ENCODE results near the gene BLNK. TPM values are rescaled to one million over a fixed set of nuclear protein-coding genes. Genes with fewer than 3 reads are reported as not detected.
"Not testable (repeated sequence)": the region's sequence is repeated elsewhere in the genome, so short reads cannot be mapped to it uniquely, and the experiment has no call there.

Gene BLNK
- total RNA-seq, 5 donors from 2014 or later (not counting 1 experiment from before 2014, with no cell fraction given) = 1.3 to 8.2 (median 1.7) TPM

GRCh38 chr10:96309628-96310320, 38.4 kb upstream of the BLNK start:
- no peaks in the 10 kb centered on the region for H3K9me3 ChIP-seq
- Mint-ChIP-seq H3K4me3 (no peak overlapping the region), H3K27ac (no peak overlapping the region), H3K4me1 (peaks cover 10 to 15% (median 13%) of the 10 kb centered on the region in 3 donors), H3K36me3 (no peaks in the 10 kb centered on the region), H3K27me3 (peaks cover 3 to 35% of the 10 kb centered on the region in 2 donors), H3K9me3 (no peaks in the 10 kb centered on the region)
- ATAC-seq (replicated peaks in 1 of 4) (no peak), DNase-seq (no peak)
- no peak overlapping the region for H3K27ac ChIP-seq (ENCODE audit: low read length)
- H3K4me3 ChIP-seq (ENCODE audit: control insufficient read depth in 1 of 2, extremely low read depth in 1 of 2, low read length in 1 of 2) = no peak overlapping the region
- H3K27me3 ChIP-seq (replicated peaks in 1 of 2; ENCODE audit: control insufficient read depth in 2 of 2, extremely low read depth in 1 of 2, insufficient read depth in 2 of 2, low read length in 1 of 2) = peaks cover 0 to 7% of the 10 kb centered on the region in 2 experiments
- no peaks in the 10 kb centered on the region for H3K36me3 ChIP-seq (ENCODE audit: control insufficient read depth in 2 of 2, extremely low read depth in 1 of 2, insufficient read depth in 1 of 2, low read length in 1 of 2)
- ChIA-PET POLR2A (interaction anchor here in 1 of 2 donors (0.6 kb wide), 1 partner anchor 48 kb away, joined by 6 read pairs; no protein-coding TSS in a partner anchor), CTCF (no interaction called here)
- no peaks in the 10 kb centered on the region for H3K4me1 ChIP-seq (ENCODE audit: control insufficient read depth in 1 of 2, extremely low read depth in 1 of 2, insufficient read depth in 2 of 2, low read length in 2 of 2)
- WGBS (ENCODE audit: insufficient coverage) = no CpG with 5 or more reads among the region's 3 CpGs

- H3K4me1 ChIP-seq (ENCODE audit: control insufficient read depth in 1 of 2, extremely low read depth in 1 of 2, insufficient read depth in 2 of 2, low read length in 2 of 2); DNase-seq; POLR2A ChIA-PET; H3K36me3 ChIP-seq (ENCODE audit: control insufficient read depth in 2 of 2, extremely low read depth in 1 of 2, insufficient read depth in 1 of 2, low read length in 1 of 2); H3K27ac ChIP-seq (ENCODE audit: low read length); H3K36me3 Mint-ChIP-seq; H3K4me3 ChIP-seq (ENCODE audit: control insufficient read depth in 1 of 2, extremely low read depth in 1 of 2, low read length in 1 of 2); H3K9me3 Mint-ChIP-seq; H3K4me3 Mint-ChIP-seq; ATAC-seq (replicated peaks in 1 of 4); H3K27ac Mint-ChIP-seq; H3K9me3 ChIP-seq; CTCF ChIA-PET: not testable (repeated sequence)
- peaks cover 17 to 24% (median 20%) of the 10 kb centered on the region in 3 donors for H3K4me1 Mint-ChIP-seq
- H3K27me3 Mint-ChIP-seq = peaks cover 3 to 40% of the 10 kb centered on the region in 2 donors
- H3K27me3 ChIP-seq (replicated peaks in 1 of 2; ENCODE audit: control insufficient read depth in 2 of 2, extremely low read depth in 1 of 2, insufficient read depth in 2 of 2, low read length in 1 of 2) = peaks cover 0 to 13% of the 10 kb centered on the region in 2 experiments
- 55% methylated on average over 3 of the region's 4 CpGs for WGBS (ENCODE audit: insufficient coverage)
Measured at GRCh38 chr10:96308854-96309253, 37.5 kb upstream of the BLNK start.

DNA sequence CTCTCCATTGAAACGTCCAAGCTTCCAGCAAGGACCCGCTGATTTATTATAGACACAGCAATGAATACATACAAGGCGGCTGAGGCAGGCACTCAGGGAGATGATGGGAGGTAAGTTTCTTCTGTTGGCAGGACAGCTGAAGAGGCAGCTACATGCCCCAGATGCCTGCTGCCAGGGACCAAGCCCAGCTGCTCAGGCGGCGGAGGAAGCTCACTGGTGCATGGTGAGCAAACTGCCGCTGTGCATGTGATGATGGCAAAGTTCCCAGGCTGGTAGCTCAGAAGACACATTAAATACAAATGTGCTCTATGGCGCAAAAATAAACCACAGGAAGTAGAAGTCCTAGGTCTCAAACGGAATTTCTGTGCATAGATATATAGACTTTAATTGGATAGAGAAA, 35.1 kb upstream of the BLNK start:
- peaks cover 20 to 36% (median 23%) of the 10 kb centered on the region in 3 donors for H3K4me1 Mint-ChIP-seq
- peak overlapping the region in 2 of 3 donors; percentile 11 to 64 for H3K4me3 Mint-ChIP-seq
- H3K27ac ChIP-seq (ENCODE audit: low read length) = no peak overlapping the region
- H3K9me3 ChIP-seq = no peaks in the 10 kb centered on the region
- ATAC-seq (replicated peaks in 1 of 4) = peak; percentile 63 to 84 (median 78)
- no peaks in the 10 kb centered on the region for H3K9me3 Mint-ChIP-seq
- CTCF ChIA-PET = interaction anchor here in 1 of 2 donors (0.6 kb wide), 1 partner anchor 290 kb away, joined by 3 read pairs; no protein-coding TSS in a partner anchor
- WGBS (ENCODE audit: insufficient coverage) = no CpG with 5 or more reads among the region's 8 CpGs
- DNase-seq = peak in 26 of 35 experiments; percentile 0 to 44 (median 13)
- H3K4me3 ChIP-seq (ENCODE audit: control insufficient read depth in 1 of 2, extremely low read depth in 1 of 2, low read length in 1 of 2) = no peak overlapping the region
- POLR2A ChIA-PET = interaction anchor here in 1 of 2 donors (0.7 kb wide), 1 partner anchor 8 kb away, joined by 5 read pairs; no protein-coding TSS in a partner anchor
- peak overlapping the region in 1 of 2 donors; percentile 74 for H3K27ac Mint-ChIP-seq
- H3K27me3 ChIP-seq (replicated peaks in 1 of 2; ENCODE audit: control insufficient read depth in 2 of 2, extremely low read depth in 1 of 2, insufficient read depth in 2 of 2, low read length in 1 of 2) = peaks cover 0 to 9% of the 10 kb centered on the region in 2 experiments
- no peaks in the 10 kb centered on the region for H3K4me1 ChIP-seq (ENCODE audit: control insufficient read depth in 1 of 2, extremely low read depth in 1 of 2, insufficient read depth in 2 of 2, low read length in 2 of 2)
- H3K36me3 Mint-ChIP-seq = no peaks in the 10 kb centered on the region
- no peaks in the 10 kb centered on the region for H3K36me3 ChIP-seq (ENCODE audit: control insufficient read depth in 2 of 2, extremely low read depth in 1 of 2, insufficient read depth in 1 of 2, low read length in 1 of 2)
- peaks cover 3 to 44% of the 10 kb centered on the region in 2 donors for H3K27me3 Mint-ChIP-seq

DNA sequence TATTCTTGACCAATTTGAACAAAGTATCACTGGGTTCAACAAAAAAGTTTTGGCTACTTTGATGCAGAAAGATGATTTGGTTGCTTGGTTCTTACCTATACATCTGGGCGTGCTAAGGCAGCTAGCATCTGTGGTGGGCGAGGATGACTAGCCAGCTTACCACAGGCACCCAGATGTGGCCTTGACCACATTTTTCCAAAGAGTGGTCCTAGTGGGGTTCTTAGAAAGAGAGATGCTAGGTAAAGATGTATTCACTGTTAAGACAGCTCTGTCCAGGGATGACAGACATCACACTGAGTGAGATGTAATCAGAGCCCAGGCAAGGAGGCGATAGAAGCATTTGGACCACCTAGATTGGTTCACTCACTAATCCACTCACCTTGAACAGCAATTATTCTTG, 33.6 kb upstream of the BLNK start:
- Mint-ChIP-seq H3K4me1 (peaks cover 35 to 50% (median 37%) of the 10 kb centered on the region in 3 donors), H3K27me3 (peaks cover 3 to 53% of the 10 kb centered on the region in 2 donors), H3K9me3 (no peaks in the 10 kb centered on the region), H3K27ac (no peak overlapping the region), H3K36me3 (no peaks in the 10 kb centered on the region), H3K4me3 (peak overlapping the region in 1 of 3 donors; percentile 35)
- no peak for DNase-seq
- CTCF ChIA-PET = interaction anchor here in 1 of 2 donors (1.0 kb wide), 1 partner anchor 75 kb away, joined by 8 read pairs; no protein-coding TSS in a partner anchor
- Histone ChIP-seq H3K36me3 (ENCODE audit: control insufficient read depth in 2 of 2, extremely low read depth in 1 of 2, insufficient read depth in 1 of 2, low read length in 1 of 2) (no peaks in the 10 kb centered on the region), H3K9me3 (no peaks in the 10 kb centered on the region), H3K27me3 (replicated peaks in 1 of 2; ENCODE audit: control insufficient read depth in 2 of 2, extremely low read depth in 1 of 2, insufficient read depth in 2 of 2, low read length in 1 of 2) (peaks cover 0 to 9% of the 10 kb centered on the region in 2 experiments), H3K4me3 (ENCODE audit: control insufficient read depth in 1 of 2, extremely low read depth in 1 of 2, low read length in 1 of 2) (no peak overlapping the region), H3K4me1 (ENCODE audit: control insufficient read depth in 1 of 2, extremely low read depth in 1 of 2, insufficient read depth in 2 of 2, low read length in 2 of 2) (peaks cover 5 to 6% of the 10 kb centered on the region in 2 experiments), H3K27ac (ENCODE audit: low read length) (no peak overlapping the region)
- no peak for ATAC-seq (replicated peaks in 1 of 4)
- 80% methylated on average over 1 of the region's 3 CpGs for WGBS (ENCODE audit: insufficient coverage)
- POLR2A ChIA-PET = no interaction called here

- Mint-ChIP-seq H3K4me1 (peaks cover 43 to 58% (median 45%) of the 10 kb centered on the region in 3 donors), H3K4me3 (peak within 1 kb of the TSS in 1 of 3 donors; percentile 35), H3K27me3 (peaks cover 3 to 53% of the 10 kb centered on the region in 2 donors), H3K9me3 (no peaks in the 10 kb centered on the region), H3K36me3 (no peaks in the 10 kb centered on the region), H3K27ac (no peak within 1 kb of the TSS)
- H3K36me3 ChIP-seq (ENCODE audit: control insufficient read depth in 2 of 2, extremely low read depth in 1 of 2, insufficient read depth in 1 of 2, low read length in 1 of 2) = no peaks in the 10 kb centered on the region
- 53% methylated on average over 6 of the region's 8 CpGs for WGBS (ENCODE audit: insufficient coverage)
- CTCF ChIA-PET = interaction anchor here in 1 of 2 donors (0.6 kb wide), 1 partner anchor 75 kb away, joined by 4 read pairs; no protein-coding TSS in a partner anchor
- no peak within 1 kb of the TSS for H3K4me3 ChIP-seq (ENCODE audit: control insufficient read depth in 1 of 2, extremely low read depth in 1 of 2, low read length in 1 of 2)
- POLR2A ChIA-PET = no interaction called here
- H3K27ac ChIP-seq (ENCODE audit: low read length) = no peak within 1 kb of the TSS
- peaks cover 0 to 9% of the 10 kb centered on the region in 2 experiments for H3K27me3 ChIP-seq (replicated peaks in 1 of 2; ENCODE audit: control insufficient read depth in 2 of 2, extremely low read depth in 1 of 2, insufficient read depth in 2 of 2, low read length in 1 of 2)
- no peaks in the 10 kb centered on the region for H3K9me3 ChIP-seq
- DNase-seq (no peak), ATAC-seq (replicated peaks in 1 of 4) (peak in 1 of 4 experiments; percentile 29)
- H3K4me1 ChIP-seq (ENCODE audit: control insufficient read depth in 1 of 2, extremely low read depth in 1 of 2, insufficient read depth in 2 of 2, low read length in 2 of 2) = peaks cover 10% of the 10 kb centered on the region in 2 experiments
Measured at GRCh38 chr10:96304230-96304629, 32.9 kb upstream of the BLNK start, which contains the start of gene DNTT. Gene DNTT (plus strand): TSS chr10:96304434. CDS start chr10:96304498, 64 bp downstream.

- Mint-ChIP-seq H3K27me3 (peaks cover 0 to 49% of the 10 kb centered on the region in 2 donors), H3K4me3 (no peak overlapping the region), H3K27ac (peak overlapping the region in 1 of 2 donors; percentile 71), H3K9me3 (no peaks in the 10 kb centered on the region), H3K4me1 (peaks cover 56 to 76% (median 56%) of the 10 kb centered on the region in 3 donors), H3K36me3 (no peaks in the 10 kb centered on the region)
- H3K4me1 ChIP-seq (ENCODE audit: control insufficient read depth in 1 of 2, extremely low read depth in 1 of 2, insufficient read depth in 2 of 2, low read length in 2 of 2) = peaks cover 13 to 21% of the 10 kb centered on the region in 2 experiments
- peaks cover 0 to 10% of the 10 kb centered on the region in 2 experiments for H3K27me3 ChIP-seq (replicated peaks in 1 of 2; ENCODE audit: control insufficient read depth in 2 of 2, extremely low read depth in 1 of 2, insufficient read depth in 2 of 2, low read length in 1 of 2)
- no peaks in the 10 kb centered on the region for H3K36me3 ChIP-seq (ENCODE audit: control insufficient read depth in 2 of 2, extremely low read depth in 1 of 2, insufficient read depth in 1 of 2, low read length in 1 of 2)
- DNase-seq (no peak), ATAC-seq (replicated peaks in 1 of 4) (no peak)
- ChIA-PET CTCF (no interaction called here), POLR2A (no interaction called here)
- no peaks in the 10 kb centered on the region for H3K9me3 ChIP-seq
- no peak overlapping the region for H3K27ac ChIP-seq (ENCODE audit: low read length)
- WGBS (ENCODE audit: insufficient coverage) = 67% methylated on average over 1 of the region's 1 CpG
- H3K4me3 ChIP-seq (ENCODE audit: control insufficient read depth in 1 of 2, extremely low read depth in 1 of 2, low read length in 1 of 2) = no peak overlapping the region
Measured at GRCh38 chr10:96301616-96302015, 30.2 kb upstream of the BLNK start.
